ENCODE measurements around the gene TMEM52.

DNA sequence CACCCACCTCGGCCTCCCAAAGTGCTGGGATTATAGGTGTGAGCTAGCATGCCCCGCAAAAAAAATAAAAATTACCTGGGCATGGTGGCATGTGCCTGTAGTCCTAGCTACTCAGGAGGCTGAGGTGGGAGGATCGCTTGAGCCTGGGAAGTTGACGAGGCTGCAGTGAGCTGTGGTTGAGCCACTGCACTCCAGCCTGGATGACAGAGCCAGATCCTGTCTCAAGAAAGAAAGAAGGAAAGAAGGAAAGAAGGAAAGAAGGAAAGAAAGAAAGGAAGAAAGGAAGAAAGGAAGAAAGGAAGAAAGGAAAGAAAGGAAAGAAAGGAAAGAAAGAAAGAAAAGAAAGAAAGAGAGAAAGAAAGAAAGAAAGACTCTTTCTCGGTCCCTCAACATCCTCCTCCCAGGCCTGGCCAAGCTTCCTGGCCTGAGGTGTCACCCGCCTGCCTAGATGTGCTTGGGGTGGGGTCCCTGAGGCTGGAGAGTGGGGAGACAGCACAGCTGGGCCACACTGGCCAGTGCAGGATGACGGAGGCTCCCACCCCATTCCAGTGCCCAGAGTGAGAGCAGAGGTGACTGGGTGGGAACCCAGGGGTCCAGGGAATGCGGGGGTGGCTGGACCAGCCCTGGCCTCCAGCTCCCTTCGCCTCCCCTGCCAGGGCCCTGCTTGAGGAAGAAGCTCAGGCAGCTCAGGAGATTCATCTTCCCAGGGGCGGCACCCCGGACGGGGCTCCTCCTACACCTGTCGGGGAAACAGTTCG is 18.0 kb downstream of the TMEM52 start:
- TF ChIP-seq TFCP2L1 (CRISPR knock-in tag; IDR thresholded peaks at IDR 0.05) = no peak
- TF ChIP-seq MYC (IDR thresholded peaks at IDR 0.05; ENCODE audit: borderline replicate concordance, low read length) = no peak
- TF ChIP-seq MAZ (IDR thresholded peaks at IDR 0.05; ENCODE audit: borderline replicate concordance, low read depth, low read length) = no peak
- TF ChIP-seq JUNB (IDR thresholded peaks at IDR 0.05) = no peak
- no peak for TF ChIP-seq BHLHE40 (IDR thresholded peaks at IDR 0.05; ENCODE audit: low read depth, low read length)
- no peak for TF ChIP-seq HOXB13 (CRISPR knock-in tag; IDR thresholded peaks at IDR 0.05; ENCODE audit: low read depth)
- no peak for TF ChIP-seq SMC3 (IDR thresholded peaks at IDR 0.05)
- TF ChIP-seq SREBF2 (IDR thresholded peaks at IDR 0.05) = no peak
- no peak for TF ChIP-seq POLR2A (IDR thresholded peaks at IDR 0.05; ENCODE audit: low read length)
- TF ChIP-seq, protein P1, sequence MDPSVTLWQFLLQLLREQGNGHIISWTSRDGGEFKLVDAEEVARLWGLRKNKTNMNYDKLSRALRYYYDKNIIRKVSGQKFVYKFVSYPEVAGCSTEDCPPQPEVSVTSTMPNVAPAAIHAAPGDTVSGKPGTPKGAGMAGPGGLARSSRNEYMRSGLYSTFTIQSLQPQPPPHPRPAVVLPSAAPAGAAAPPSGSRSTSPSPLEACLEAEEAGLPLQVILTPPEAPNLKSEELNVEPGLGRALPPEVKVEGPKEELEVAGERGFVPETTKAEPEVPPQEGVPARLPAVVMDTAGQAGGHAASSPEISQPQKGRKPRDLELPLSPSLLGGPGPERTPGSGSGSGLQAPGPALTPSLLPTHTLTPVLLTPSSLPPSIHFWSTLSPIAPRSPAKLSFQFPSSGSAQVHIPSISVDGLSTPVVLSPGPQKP (IDR thresholded peaks at IDR 0.05; ENCODE audit: low read depth, low read length) = no peak
- no peak for TF ChIP-seq EP300 (IDR thresholded peaks at IDR 0.05)
- TF ChIP-seq RNF2 (IDR thresholded peaks at IDR 0.05; ENCODE audit: borderline replicate concordance, low read depth) = no peak
- TF ChIP-seq, protein P2, sequence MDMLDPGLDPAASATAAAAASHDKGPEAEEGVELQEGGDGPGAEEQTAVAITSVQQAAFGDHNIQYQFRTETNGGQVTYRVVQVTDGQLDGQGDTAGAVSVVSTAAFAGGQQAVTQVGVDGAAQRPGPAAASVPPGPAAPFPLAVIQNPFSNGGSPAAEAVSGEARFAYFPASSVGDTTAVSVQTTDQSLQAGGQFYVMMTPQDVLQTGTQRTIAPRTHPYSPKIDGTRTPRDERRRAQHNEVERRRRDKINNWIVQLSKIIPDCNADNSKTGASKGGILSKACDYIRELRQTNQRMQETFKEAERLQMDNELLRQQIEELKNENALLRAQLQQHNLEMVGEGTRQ (IDR thresholded peaks at IDR 0.05) = no peak
